Measurements from ENCODE around the gene GMPR2.

GRCh38 chr14:24232645-24233537 is at the start of gene GMPR2:
- TF ChIP-seq CTCF (IDR thresholded peaks at IDR 0.05), result no peak
- TF ChIP-seq POLR2A (IDR thresholded peaks at IDR 0.05), result peak in 1 of 2 donors; percentile 31
- TF ChIP-seq POLR2AphosphoS5 (IDR thresholded peaks at IDR 0.05), result peak in 2 of 3 donors; percentile 31 to 62
- TF ChIP-seq EP300 (IDR thresholded peaks at IDR 0.05), result no peak

Data from suprapubic skin (tissue), 4 donors.